Testis (tissue), 2 donors: Measurements from ENCODE around the gene HPSE2.

Source experiments
- CTCF ChIP-seq, 3 experiments: fragments of 450-650 bp in 2 of 3; fragments of 200-600 bp in 1 of 3; sonication (generic) in 1 of 3; IDR thresholded peaks; one replicate each; pipeline ENCODE4 v1.5.1; 2016 to 2019; ENCODE audit warnings: antibody characterized with exemption in 3 of 3, mild to moderate bottlenecking in 2 of 3, moderate library complexity in 1 of 3
- POLR2A ChIP-seq: fragments of 450-650 bp; IDR thresholded peaks from one replicate; pipeline ENCODE4 v1.6.1; 2017; ENCODE audit warnings: antibody characterized with exemption, mild to moderate bottlenecking, moderate library complexity

- TF ChIP-seq CTCF (IDR thresholded peaks at IDR 0.05) (no peak), POLR2A (no peak)
These were observed 636.5 kb downstream of the HPSE2 start for GRCh38 chr10:98599032-98599610.
